B cell (primary cell): ENCODE measurements around the gene SMIM13. TPM values are rescaled to one million over a fixed set of nuclear protein-coding genes. Genes with fewer than 3 reads are reported as not detected.

Experiments used
- ATAC-seq: fragments of 200-7000 bp; cut with Tn5 transposase; one replicate; pipeline ENCODE4 v1.10.0; 2021; ENCODE audit warnings: low read depth, mild to moderate bottlenecking, moderate number of reproducible peaks, moderate library complexity
- CTCF ChIA-PET: fragments of 350-600 bp; sonication (Branson Sonifier 250); formaldehyde crosslinking; loops from one replicate; lab custom pipeline; 2021; ENCODE audit warnings: antibody characterized with exemption, inconsistent platforms; lab: Charles Lee
- POLR2A ChIA-PET: fragments of 350-600 bp; sonication (Branson Sonifier 250); formaldehyde crosslinking; loops from one replicate; lab custom pipeline; 2021; ENCODE audit warnings: antibody characterized with exemption; lab: Charles Lee
- DNase-seq: peaks from one replicate; pipeline ENCODE4 v3.0.0; 2013
- H2AFZ ChIP-seq: 2 replicates; pipeline ENCODE4 v1.6.1; 2012; ENCODE audit warnings: mild to moderate bottlenecking, low read depth, low read length; ENCODE audit not compliant: insufficient read depth, poor library complexity, severe bottlenecking
- H3K27ac ChIP-seq, 2 donors: 1 replicate in 1 of 2; 2 replicates in 1 of 2; pipeline ENCODE4 v1.5.1; 2012 to 2013; ENCODE audit warnings: low read length in 2 of 2, mild to moderate bottlenecking in 2 of 2, moderate library complexity in 1 of 2
- H3K27me3 ChIP-seq, 4 experiments: fragments of 200-600 bp in 1 of 4; sonication (generic) in 1 of 4; replicated peaks in 1 of 4; 1 replicate in 2 of 4; 2 replicates in 2 of 4; pipeline versions ENCODE4 v1.6.1 to v1.7.0; 2013 to 2016; ENCODE audit warnings: low read length in 3 of 4, mild to moderate bottlenecking in 2 of 4, mixed read lengths in 1 of 4, moderate library complexity in 1 of 4; ENCODE audit not compliant: insufficient read depth in 4 of 4, control insufficient read depth in 3 of 4; ENCODE audit errors: control extremely low read depth in 1 of 4
- H3K36me3 ChIP-seq, 2 experiments: replicated peaks in 1 of 2; 1 replicate in 1 of 2; 2 replicates in 1 of 2; pipeline versions ENCODE4 v1.6.1 to v1.7.1; 2013; ENCODE audit warnings: low read length in 1 of 2; ENCODE audit not compliant: insufficient read depth in 2 of 2, control insufficient read depth in 1 of 2; ENCODE audit errors: control extremely low read depth in 1 of 2, extremely low read depth in 1 of 2
- H3K4me1 ChIP-seq, 2 donors: fragments of 200-600 bp in 1 of 2; sonication (generic) in 1 of 2; 1 replicate in 1 of 2; 2 replicates in 1 of 2; pipeline versions ENCODE4 v1.5.1 to v1.6.1; 2013 to 2017; ENCODE audit warnings: low read length in 2 of 2; ENCODE audit not compliant: control insufficient read depth in 2 of 2, insufficient read depth in 2 of 2
- H3K4me2 ChIP-seq: replicated peaks from 2 replicates; pipeline ENCODE3; 2012; ENCODE audit warnings: mild to moderate bottlenecking, low read depth, low read length; ENCODE audit not compliant: poor library complexity, severe bottlenecking
- H3K4me3 ChIP-seq, 5 experiments: fragments of 200-600 bp in 1 of 5; sonication (generic) in 1 of 5; 1 replicate in 3 of 5; 2 replicates in 2 of 5; pipeline versions ENCODE4 v1.5.1 to v1.7.0; 2011 to 2016; ENCODE audit warnings: low read length in 4 of 5, mild to moderate bottlenecking in 4 of 5, low read depth in 2 of 5, control low read depth in 1 of 5, moderate library complexity in 1 of 5; ENCODE audit not compliant: insufficient read depth in 1 of 5; ENCODE audit errors: control extremely low read depth in 1 of 5, extremely low read depth in 1 of 5
- H3K79me2 ChIP-seq: fragments of 200-600 bp; sonication (generic); one replicate; pipeline ENCODE4 v1.6.0; 2016; ENCODE audit warnings: low read length; ENCODE audit not compliant: control insufficient read depth, insufficient read depth
- H3K9ac ChIP-seq: fragments of 200-600 bp; sonication (generic); 2 replicates; pipeline ENCODE4 v1.6.1; 2017; ENCODE audit warnings: mild to moderate bottlenecking, low read length, moderate library complexity
- H3K9me3 ChIP-seq, 3 donors: one replicate each; pipeline versions ENCODE4 v1.6.1 to v1.7.1; 2013; ENCODE audit warnings: low read length in 2 of 3; ENCODE audit not compliant: control insufficient read depth in 2 of 3, insufficient read depth in 1 of 3; ENCODE audit errors: control extremely low read depth in 1 of 3
- H4K20me1 ChIP-seq: 2 replicates; pipeline ENCODE4 v1.6.0; 2012; ENCODE audit warnings: mild to moderate bottlenecking, low read length; ENCODE audit not compliant: insufficient read depth, control insufficient read depth, poor library complexity, severe bottlenecking
- H3K27ac Mint-ChIP-seq: one replicate; pipeline ENCODE4 v1.8.0; 2021; ENCODE audit warnings: mixed read lengths
- H3K27me3 Mint-ChIP-seq: one replicate; pipeline ENCODE4 v1.8.0; 2021; ENCODE audit warnings: mixed read lengths
- H3K4me1 Mint-ChIP-seq: one replicate; pipeline ENCODE4 v1.8.0; 2021; ENCODE audit warnings: mixed read lengths
- H3K4me3 Mint-ChIP-seq: one replicate; pipeline ENCODE4 v1.8.0; 2021; ENCODE audit warnings: mixed read lengths
- H3K9me3 Mint-ChIP-seq: one replicate; pipeline ENCODE4 v1.8.0; 2022; ENCODE audit warnings: mixed read lengths; ENCODE audit not compliant: insufficient read depth
- EZH2 ChIP-seq: IDR thresholded peaks from 2 replicates; pipeline ENCODE4 v1.6.1; 2012; ENCODE audit warnings: borderline replicate concordance, low read depth, mild to moderate bottlenecking, moderate library complexity, low read length; ENCODE audit not compliant: insufficient read depth, poor library complexity, severe bottlenecking
- WGBS: methylation state at CpG from one replicate; pipeline ENCODE4 v1.1.5; 2013; ENCODE audit warnings: missing lambda C conversion rate; ENCODE audit not compliant: insufficient coverage; 5-methylcytosine and 5-hydroxymethylcytosine counted together
- intact Hi-C: fragments of 100-400 bp; cut with micrococcal nuclease; formaldehyde crosslinking; loops from one replicate; pipeline ENCODE4 v1.10.0; 2022
- polyA plus RNA-seq: library from polyadenylated mRNA; depleted of rRNA; stranded (reverse); fragments of >200 nt; gene quantifications from 2 replicates; pipeline ENCODE4 v1.2.3, GENCODE V29; 2012
- total RNA-seq, 2 donors: library from RNA; stranded (reverse); fragments of 120-200 nt in 1 of 2; gene quantifications; 1 replicate in 1 of 2; 2 replicates in 1 of 2; pipeline versions ENCODE4 v1.2.3 to v1.2.4, GENCODE V29; 2013 to 2022
- TF ChIP-seq, protein P1 (sequence below): fragments of 200-600 bp; IDR thresholded peaks from one replicate; pipeline ENCODE4 v1.8.0; 2022; ENCODE audit warnings: antibody characterized with exemption, mild to moderate bottlenecking

Gene SMIM13
- total and polyA plus RNA-seq, 2 donors (not counting 1 experiment from before 2014, with no cell fraction given) = 2.1 to 5.5 TPM

DNA sequence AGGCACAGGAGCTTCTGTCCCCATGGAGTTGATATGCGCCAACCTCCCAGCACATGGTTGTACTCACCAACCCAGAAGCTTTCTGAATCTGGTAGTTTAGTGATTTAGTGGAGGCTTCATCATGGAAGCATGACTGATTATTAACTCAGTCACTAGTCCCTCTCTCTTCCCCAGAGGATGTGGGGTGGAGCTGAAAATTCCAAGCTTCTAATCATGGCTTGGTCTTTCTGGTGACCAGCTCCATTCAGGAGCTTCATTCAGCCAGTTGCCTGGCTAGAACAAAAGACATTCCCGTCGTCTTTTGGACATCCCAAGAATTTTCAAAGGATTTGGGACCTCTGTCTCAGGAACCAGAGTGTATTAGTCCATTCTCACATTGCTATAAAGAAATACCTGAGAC, 13.3 kb upstream of the SMIM13 start:
- Histone ChIP-seq H4K20me1 (no peaks in the 10 kb centered on the region), H3K4me2 (no peak overlapping the region), H3K27ac (no peak overlapping the region), H3K36me3 (no peaks in the 10 kb centered on the region), H3K27me3 (peaks cover 0 to 3% (median 0%) of the 10 kb centered on the region in 4 experiments), H3K4me3 (no peak overlapping the region), H3K79me2 (no peaks in the 10 kb centered on the region), H3K9ac (no peak overlapping the region), H3K4me1 (no peaks in the 10 kb centered on the region), H3K9me3 (no peaks in the 10 kb centered on the region), H2AFZ (no peak overlapping the region)
- no peaks in the 10 kb centered on the region for H3K9me3 Mint-ChIP-seq
- no peak overlapping the region for H3K4me3 Mint-ChIP-seq
- ChIA-PET CTCF (interaction anchor here (0.7 to 1.3 kb wide), 2 partner anchors 9 to 15 kb away, joined by 3 read pairs; no protein-coding TSS in a partner anchor), POLR2A (no interaction called here)
- no peak for ATAC-seq
- H3K4me1 Mint-ChIP-seq = no peaks in the 10 kb centered on the region
- DNase-seq = no peak
- H3K27me3 Mint-ChIP-seq = peaks cover 4% of the 10 kb centered on the region
- 39% methylated on average over 2 of the region's 3 CpGs for WGBS
- no peak for TF ChIP-seq EZH2
- TF ChIP-seq, protein P1, sequence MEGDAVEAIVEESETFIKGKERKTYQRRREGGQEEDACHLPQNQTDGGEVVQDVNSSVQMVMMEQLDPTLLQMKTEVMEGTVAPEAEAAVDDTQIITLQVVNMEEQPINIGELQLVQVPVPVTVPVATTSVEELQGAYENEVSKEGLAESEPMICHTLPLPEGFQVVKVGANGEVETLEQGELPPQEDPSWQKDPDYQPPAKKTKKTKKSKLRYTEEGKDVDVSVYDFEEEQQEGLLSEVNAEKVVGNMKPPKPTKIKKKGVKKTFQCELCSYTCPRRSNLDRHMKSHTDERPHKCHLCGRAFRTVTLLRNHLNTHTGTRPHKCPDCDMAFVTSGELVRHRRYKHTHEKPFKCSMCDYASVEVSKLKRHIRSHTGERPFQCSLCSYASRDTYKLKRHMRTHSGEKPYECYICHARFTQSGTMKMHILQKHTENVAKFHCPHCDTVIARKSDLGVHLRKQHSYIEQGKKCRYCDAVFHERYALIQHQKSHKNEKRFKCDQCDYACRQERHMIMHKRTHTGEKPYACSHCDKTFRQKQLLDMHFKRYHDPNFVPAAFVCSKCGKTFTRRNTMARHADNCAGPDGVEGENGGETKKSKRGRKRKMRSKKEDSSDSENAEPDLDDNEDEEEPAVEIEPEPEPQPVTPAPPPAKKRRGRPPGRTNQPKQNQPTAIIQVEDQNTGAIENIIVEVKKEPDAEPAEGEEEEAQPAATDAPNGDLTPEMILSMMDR = no peak
- intact Hi-C loops = no loop called here
- no peak overlapping the region for H3K27ac Mint-ChIP-seq

DNA sequence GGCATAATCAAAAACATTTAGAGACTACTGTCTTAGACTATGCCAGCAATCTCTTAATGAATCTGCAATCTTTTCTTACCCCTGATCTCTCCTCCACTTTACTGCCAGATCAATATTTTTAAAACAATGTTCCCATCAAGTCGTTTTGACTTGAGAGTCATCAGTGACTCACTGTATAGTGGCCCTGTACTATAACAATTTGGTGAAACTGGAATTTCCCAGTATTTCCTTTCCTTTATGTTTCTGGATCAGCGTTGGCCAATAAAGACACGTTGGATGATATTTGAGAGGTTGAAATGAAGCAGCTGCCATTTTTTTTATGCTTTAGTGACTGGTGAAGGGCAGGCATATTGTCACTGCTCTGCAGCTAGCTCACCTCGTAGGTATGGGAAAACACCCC, 10.1 kb upstream of the SMIM13 start:
- H3K4me1 ChIP-seq = no peaks in the 10 kb centered on the region
- no peak for ATAC-seq
- H3K27ac Mint-ChIP-seq = no peak overlapping the region
- H3K4me3 Mint-ChIP-seq = no peak overlapping the region
- no peaks in the 10 kb centered on the region for H3K4me1 Mint-ChIP-seq
- H4K20me1 ChIP-seq = no peaks in the 10 kb centered on the region
- no peak overlapping the region for H3K4me3 ChIP-seq
- TF ChIP-seq, protein P1 = no peak
- TF ChIP-seq EZH2 = no peak
- no peaks in the 10 kb centered on the region for H3K79me2 ChIP-seq
- no peaks in the 10 kb centered on the region for H3K9me3 Mint-ChIP-seq
- POLR2A ChIA-PET = no interaction called here
- peaks cover 0 to 3% (median 0%) of the 10 kb centered on the region in 4 experiments for H3K27me3 ChIP-seq
- H3K36me3 ChIP-seq = no peaks in the 10 kb centered on the region
- DNase-seq = no peak
- CTCF ChIA-PET = no interaction called here
- WGBS = no CpG with 5 or more reads among the region's 4 CpGs
- H3K27ac ChIP-seq = no peak overlapping the region
- no peak overlapping the region for H3K4me2 ChIP-seq
- intact Hi-C loops = no loop called here
- H3K9me3 ChIP-seq = no peaks in the 10 kb centered on the region
- peaks cover 13% of the 10 kb centered on the region for H3K27me3 Mint-ChIP-seq
- H3K9ac ChIP-seq = no peak overlapping the region
- H2AFZ ChIP-seq = no peak overlapping the region
